Measurements from ENCODE around the gene EFCAB9. TPM values are rescaled to one million over a fixed set of nuclear protein-coding genes. Genes with fewer than 3 reads are reported as not detected.
"Not testable (repeated sequence)": the region's sequence is repeated elsewhere in the genome, so short reads cannot be mapped to it uniquely, and the experiment has no call there.

Gene EFCAB9
- total RNA-seq, 2 experiments from 2014 or later: not detected

DNA sequence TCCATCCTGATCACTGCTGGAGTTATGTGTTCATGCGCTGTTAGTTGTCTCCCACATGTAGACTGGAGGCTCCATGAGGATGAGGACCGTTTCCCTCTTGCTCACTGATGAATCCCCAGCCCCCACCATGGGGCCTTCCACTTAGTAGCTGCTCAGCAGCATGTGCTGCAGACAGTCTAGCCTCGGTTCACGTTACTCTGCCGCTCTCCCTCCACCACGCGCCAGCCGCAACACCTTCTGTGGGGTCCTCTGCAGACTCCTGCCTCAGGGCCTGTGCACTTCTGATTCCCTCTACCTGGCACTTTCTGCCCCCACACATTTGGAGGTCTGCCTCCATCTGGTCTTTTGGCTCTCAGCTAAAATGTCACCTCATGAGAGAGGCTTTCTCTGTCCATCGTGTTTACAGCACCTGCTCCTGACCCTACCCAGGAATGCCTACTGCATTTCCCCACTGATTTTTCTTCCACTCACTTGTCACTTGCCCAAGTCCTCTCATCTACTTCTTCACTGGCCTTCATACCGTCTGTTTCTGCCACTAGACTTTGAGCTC is 42.2 kb upstream of the EFCAB9 start:
- Mint-ChIP-seq H3K36me3 (ENCODE audit: low read depth) (peaks cover 61% of the 10 kb centered on the region), H3K27ac (peak overlapping the region; percentile 95), H3K4me3 (peak overlapping the region; percentile 58), H3K27me3 (no peaks in the 10 kb centered on the region), H3K4me1 (peaks cover 73% of the 10 kb centered on the region), H3K9me3 (ENCODE audit: low read depth) (no peaks in the 10 kb centered on the region)
- ChIA-PET CTCF (interaction anchor here (0.6 to 2.0 kb wide), 6 partner anchors 10 to 40 kb away, joined by 3 to 5 read pairs (median 4); no protein-coding TSS in a partner anchor), POLR2A (interaction anchor here (0.6 kb wide), 1 partner anchor 12 kb away, joined by 5 read pairs; no protein-coding TSS in a partner anchor)
- intact Hi-C loops (cut with DNase I, micrococcal nuclease): no loop called here
- ATAC-seq (no peak), DNase-seq (no peak)

DNA sequence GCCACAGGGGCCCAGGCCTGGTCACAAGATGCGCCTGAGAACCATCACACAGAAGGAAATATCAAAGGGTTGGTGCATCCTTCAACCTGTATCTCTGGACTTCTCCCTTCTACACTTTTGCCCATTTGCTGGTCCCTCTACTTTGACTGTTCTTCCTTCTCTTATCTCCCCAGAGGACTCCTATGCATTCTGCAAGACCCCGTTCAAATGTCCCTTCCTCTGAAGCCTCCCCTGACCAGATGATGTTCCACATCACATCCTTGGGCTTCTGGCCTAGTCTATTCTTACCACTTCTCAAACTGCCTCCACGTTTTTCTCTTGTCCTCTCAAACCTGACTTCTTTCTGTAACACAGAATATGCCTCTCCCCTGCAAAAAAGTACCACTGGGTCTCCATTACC is 40.3 kb upstream of the EFCAB9 start:
- ChIA-PET POLR2A (no interaction called here), CTCF (interaction anchor here (1.8 to 2.0 kb wide), 2 partner anchors 8 to 44 kb away, joined by 4 to 5 read pairs; no protein-coding TSS in a partner anchor)
- Mint-ChIP-seq H3K27ac (peak overlapping the region; percentile 22), H3K9me3 (ENCODE audit: low read depth) (no peaks in the 10 kb centered on the region), H3K36me3 (ENCODE audit: low read depth) (peaks cover 63% of the 10 kb centered on the region), H3K27me3 (no peaks in the 10 kb centered on the region), H3K4me1 (peaks cover 69% of the 10 kb centered on the region), H3K4me3 (no peak overlapping the region)
- no peak for DNase-seq
- ATAC-seq: no peak
- intact Hi-C loops (cut with DNase I, micrococcal nuclease): no loop called here

DNA sequence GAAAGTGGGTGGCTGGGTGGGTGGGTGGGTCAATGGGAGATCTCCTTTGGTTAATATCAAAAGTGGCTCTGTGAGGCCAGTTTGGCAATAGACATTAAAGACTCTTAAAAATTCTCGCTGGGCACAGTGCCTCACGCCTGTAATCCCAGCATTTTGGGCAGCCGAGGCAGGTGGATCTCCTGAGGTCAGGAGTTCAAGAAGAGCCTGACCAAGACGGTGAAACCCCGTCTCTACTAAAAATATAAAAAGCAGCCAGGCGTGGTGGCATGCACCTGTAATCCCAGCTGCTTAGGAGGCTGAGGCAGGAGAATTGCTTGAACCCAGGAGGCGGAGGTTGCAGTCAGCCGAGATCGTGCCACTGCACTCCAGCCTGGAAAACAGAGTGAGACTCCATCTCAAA is 38.9 kb upstream of the EFCAB9 start:
- POLR2A ChIA-PET; ATAC-seq; H3K9me3 Mint-ChIP-seq (ENCODE audit: low read depth); intact Hi-C loops (cut with DNase I, micrococcal nuclease); H3K4me3 Mint-ChIP-seq; H3K27ac Mint-ChIP-seq; DNase-seq; H3K27me3 Mint-ChIP-seq: not testable (repeated sequence)
- H3K4me1 Mint-ChIP-seq: peaks cover 67% of the 10 kb centered on the region
- CTCF ChIA-PET: interaction anchor here (1.7 kb wide), 1 partner anchor 9 kb away, joined by 4 read pairs; no protein-coding TSS in a partner anchor
- H3K36me3 Mint-ChIP-seq (ENCODE audit: low read depth): peaks cover 60% of the 10 kb centered on the region

DNA sequence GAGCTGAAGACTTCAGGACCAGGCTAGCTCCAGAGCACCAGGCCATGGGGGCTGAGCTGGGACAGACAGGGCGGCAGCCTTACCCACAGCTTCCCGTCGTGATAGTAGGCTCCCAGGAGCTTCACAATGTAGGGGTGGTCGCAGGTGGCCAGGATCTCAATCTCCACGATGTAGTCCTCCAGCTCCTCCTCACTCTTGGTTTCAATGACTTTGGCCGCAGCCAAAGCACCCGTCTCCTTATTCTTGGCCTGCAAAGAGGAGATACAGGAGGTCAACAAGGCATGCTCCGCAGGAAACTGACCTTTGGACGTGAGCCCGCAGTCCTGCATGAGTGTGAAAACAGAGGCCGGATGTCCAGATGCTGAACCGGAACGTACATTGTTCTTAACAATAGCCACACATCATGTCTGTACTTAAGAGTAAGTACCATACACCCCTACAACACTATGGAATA is 37.4 kb upstream of the EFCAB9 start:
- Mint-ChIP-seq H3K9me3 (ENCODE audit: low read depth) (no peaks in the 10 kb centered on the region), H3K36me3 (ENCODE audit: low read depth) (peaks cover 53% of the 10 kb centered on the region), H3K27me3 (no peaks in the 10 kb centered on the region), H3K4me3 (no peak overlapping the region), H3K4me1 (peaks cover 65% of the 10 kb centered on the region), H3K27ac (peak overlapping the region; percentile 73)
- ChIA-PET POLR2A (interaction anchor here (0.9 kb wide), 1 partner anchor 17 kb away, joined by 4 read pairs; no protein-coding TSS in a partner anchor), CTCF (interaction anchor here (0.7 to 0.9 kb wide), 3 partner anchors 17 to 137 kb away, joined by 3 read pairs; no protein-coding TSS in a partner anchor)
- ATAC-seq (no peak), DNase-seq (no peak)
- intact Hi-C loops (cut with DNase I, micrococcal nuclease): no loop called here

DNA sequence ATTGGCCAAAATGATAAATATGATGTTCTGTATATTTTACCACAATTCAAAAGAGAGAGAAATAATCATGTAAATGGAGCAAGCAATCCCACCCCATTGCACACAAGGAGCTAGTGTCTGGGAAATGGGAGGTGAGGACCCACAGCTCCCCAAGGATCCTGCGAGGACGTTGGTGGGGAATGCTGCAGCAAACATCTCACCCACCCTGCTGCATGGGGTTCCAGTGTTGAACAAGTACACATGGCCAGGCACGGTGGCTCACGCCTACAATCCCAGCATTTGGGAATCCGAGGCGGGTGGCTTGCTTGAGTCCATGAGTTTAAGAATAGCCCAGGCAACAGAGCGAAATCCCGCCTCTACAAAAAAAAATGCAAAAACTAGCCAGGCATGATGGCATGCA is 35.0 kb upstream of the EFCAB9 start:
- Mint-ChIP-seq H3K4me1 (peaks cover 64% of the 10 kb centered on the region), H3K36me3 (ENCODE audit: low read depth) (peaks cover 35% of the 10 kb centered on the region), H3K4me3 (no peak overlapping the region), H3K27me3 (no peaks in the 10 kb centered on the region), H3K27ac (peak overlapping the region; percentile 29), H3K9me3 (ENCODE audit: low read depth) (no peaks in the 10 kb centered on the region)
- ATAC-seq (no peak), DNase-seq (no peak)
- CTCF ChIA-PET: interaction anchor here (0.6 to 1.0 kb wide), 4 partner anchors 8 to 383 kb away, joined by 3 to 4 read pairs (median 3); no protein-coding TSS in a partner anchor
- POLR2A ChIA-PET: interaction anchor here (0.6 to 0.7 kb wide), 3 partner anchors 17 to 663 kb away, joined by 3 read pairs; no protein-coding TSS in a partner anchor
- intact Hi-C loops (cut with DNase I, micrococcal nuclease): no loop called here

DNA sequence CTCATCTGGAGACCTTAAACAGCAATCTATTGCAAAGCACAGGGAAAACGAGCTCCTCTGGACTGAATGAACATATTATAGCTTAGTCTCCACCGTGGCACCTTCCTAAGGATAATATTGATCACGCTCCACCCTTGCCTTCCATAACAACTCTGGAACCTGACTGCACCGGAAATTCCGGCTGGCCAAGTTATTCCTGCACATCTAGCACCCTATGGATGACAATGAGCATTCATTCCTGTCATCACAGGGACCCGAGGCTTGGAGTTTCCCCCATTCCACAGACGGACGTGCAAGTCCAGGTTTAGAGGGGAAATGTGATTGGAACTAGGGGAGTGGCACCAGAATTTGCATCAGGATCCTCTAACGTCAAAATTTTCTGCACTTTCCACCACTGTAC is 33.5 kb upstream of the EFCAB9 start:
- ChIA-PET CTCF (no interaction called here), POLR2A (no interaction called here)
- intact Hi-C loops (cut with DNase I, micrococcal nuclease): no loop called here
- no peaks in the 10 kb centered on the region for H3K27me3 Mint-ChIP-seq
- H3K27ac Mint-ChIP-seq: peak overlapping the region; percentile 12
- no peaks in the 10 kb centered on the region for H3K9me3 Mint-ChIP-seq (ENCODE audit: low read depth)
- H3K4me3 Mint-ChIP-seq: no peak overlapping the region
- DNase-seq (no peak), ATAC-seq (no peak)
- H3K36me3 Mint-ChIP-seq (ENCODE audit: low read depth): peaks cover 25% of the 10 kb centered on the region
- H3K4me1 Mint-ChIP-seq: peaks cover 60% of the 10 kb centered on the region

DNA sequence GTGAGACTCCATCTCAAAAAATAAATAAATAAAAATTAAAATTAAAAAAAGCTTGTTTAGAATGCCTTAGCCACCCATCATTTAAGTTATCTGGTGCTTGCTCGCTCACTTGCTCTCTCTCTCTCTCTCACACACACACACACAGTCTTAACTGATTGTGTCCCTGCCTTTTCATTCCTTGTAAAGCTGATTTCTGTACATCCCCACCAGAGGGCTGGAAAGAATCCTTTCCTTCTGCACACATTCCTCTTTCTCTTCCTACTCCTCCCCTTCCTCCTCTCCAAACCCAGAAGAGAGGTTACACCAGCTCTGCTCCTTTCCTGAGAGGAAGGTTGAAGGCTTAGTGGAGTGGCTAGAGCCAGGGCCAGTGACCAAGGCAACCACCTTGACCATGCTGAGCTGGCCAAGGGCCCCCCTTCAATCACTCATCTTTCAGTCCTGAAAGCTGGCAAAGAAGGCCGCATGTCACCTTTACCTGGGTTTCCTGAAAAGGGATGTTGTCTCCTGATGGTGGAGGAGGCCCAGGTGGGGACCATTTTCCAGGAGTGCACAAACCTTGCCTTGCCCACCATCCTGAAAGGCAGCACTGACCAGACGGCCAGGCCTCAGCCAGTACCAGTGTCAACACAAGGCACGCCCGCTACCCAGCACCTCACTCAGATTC is 31.5 kb upstream of the EFCAB9 start:
- no peaks in the 10 kb centered on the region for H3K27me3 Mint-ChIP-seq
- ChIA-PET POLR2A (interaction anchor here (1.0 to 1.1 kb wide), 2 partner anchors 47 to 50 kb away, joined by 3 read pairs; no protein-coding TSS in a partner anchor), CTCF (interaction anchor here (1.0 to 2.4 kb wide), 5 partner anchors 10 to 26 kb away, joined by 3 to 12 read pairs (median 5); partner anchors contain the start of gene STK10)
- H3K9me3 Mint-ChIP-seq (ENCODE audit: low read depth): no peaks in the 10 kb centered on the region
- peaks cover 66% of the 10 kb centered on the region for H3K4me1 Mint-ChIP-seq
- H3K27ac Mint-ChIP-seq: peak overlapping the region; percentile 51
- intact Hi-C loops (cut with DNase I, micrococcal nuclease): no loop called here
- ATAC-seq (no peak), DNase-seq (no peak)
- no peak overlapping the region for H3K4me3 Mint-ChIP-seq
- H3K36me3 Mint-ChIP-seq (ENCODE audit: low read depth): peaks cover 24% of the 10 kb centered on the region

DNA sequence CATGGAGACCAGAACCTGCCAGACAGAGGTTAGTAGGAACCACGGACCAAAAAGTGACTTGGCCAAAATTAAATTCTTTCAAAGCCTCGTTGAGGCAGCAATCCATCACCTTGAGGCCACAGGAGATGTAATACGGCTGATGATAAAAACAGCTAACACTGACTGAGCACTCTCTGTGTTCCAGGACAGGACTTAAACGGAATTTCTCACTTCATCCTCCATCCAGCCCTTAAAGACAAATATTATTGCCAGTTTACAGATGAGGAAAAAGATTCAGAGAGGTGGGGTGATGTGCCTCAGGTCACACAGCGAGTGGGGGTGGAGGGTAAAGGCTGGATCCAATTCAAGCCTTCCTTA is 31.0 kb upstream of the EFCAB9 start:
- peaks cover 22% of the 10 kb centered on the region for H3K36me3 Mint-ChIP-seq (ENCODE audit: low read depth)
- POLR2A ChIA-PET: interaction anchor here (1.0 kb wide), 1 partner anchor 51 kb away, joined by 3 read pairs; no protein-coding TSS in a partner anchor
- H3K4me1 Mint-ChIP-seq: peaks cover 70% of the 10 kb centered on the region
- no peaks in the 10 kb centered on the region for H3K27me3 Mint-ChIP-seq
- H3K27ac Mint-ChIP-seq: no peak overlapping the region
- no peak for ATAC-seq
- CTCF ChIA-PET: interaction anchor here (1.2 to 2.4 kb wide), 2 partner anchors 11 to 13 kb away, joined by 4 to 12 read pairs; no protein-coding TSS in a partner anchor
- H3K9me3 Mint-ChIP-seq (ENCODE audit: low read depth): no peaks in the 10 kb centered on the region
- DNase-seq: no peak
- no peak overlapping the region for H3K4me3 Mint-ChIP-seq
- intact Hi-C loops (cut with DNase I, micrococcal nuclease): no loop called here

DNA sequence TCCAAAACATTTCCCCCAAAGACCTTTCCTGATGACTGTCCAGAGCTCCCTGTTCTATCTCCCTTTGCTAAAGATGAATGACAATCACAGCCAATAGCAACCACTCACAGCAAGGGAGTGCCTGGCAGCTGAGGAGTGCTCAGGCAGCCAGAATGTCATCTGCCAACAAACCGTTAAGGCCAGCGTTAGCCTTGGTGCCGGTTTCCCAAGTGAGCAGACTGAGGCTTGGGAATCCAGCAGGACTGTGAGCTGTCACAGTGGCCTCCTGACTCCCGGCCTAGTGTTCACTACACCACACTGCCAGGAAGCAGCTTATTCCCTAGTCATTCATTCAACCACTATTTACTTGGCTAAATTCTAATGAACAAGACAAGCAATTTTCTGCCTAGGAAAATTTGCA is 30.6 kb upstream of the EFCAB9 start:
- DNase-seq (no peak), ATAC-seq (no peak)
- ChIA-PET POLR2A (interaction anchor here (0.7 to 1.0 kb wide), 3 partner anchors 11 to 51 kb away, joined by 3 to 5 read pairs (median 3); no protein-coding TSS in a partner anchor), CTCF (interaction anchor here (1.2 to 2.4 kb wide), 2 partner anchors 10 to 12 kb away, joined by 4 to 12 read pairs; no protein-coding TSS in a partner anchor)
- Mint-ChIP-seq H3K36me3 (ENCODE audit: low read depth) (peaks cover 19% of the 10 kb centered on the region), H3K9me3 (ENCODE audit: low read depth) (no peaks in the 10 kb centered on the region), H3K4me1 (peaks cover 72% of the 10 kb centered on the region), H3K4me3 (no peak overlapping the region), H3K27me3 (no peaks in the 10 kb centered on the region), H3K27ac (no peak overlapping the region)
- intact Hi-C loops (cut with DNase I, micrococcal nuclease): no loop called here

DNA sequence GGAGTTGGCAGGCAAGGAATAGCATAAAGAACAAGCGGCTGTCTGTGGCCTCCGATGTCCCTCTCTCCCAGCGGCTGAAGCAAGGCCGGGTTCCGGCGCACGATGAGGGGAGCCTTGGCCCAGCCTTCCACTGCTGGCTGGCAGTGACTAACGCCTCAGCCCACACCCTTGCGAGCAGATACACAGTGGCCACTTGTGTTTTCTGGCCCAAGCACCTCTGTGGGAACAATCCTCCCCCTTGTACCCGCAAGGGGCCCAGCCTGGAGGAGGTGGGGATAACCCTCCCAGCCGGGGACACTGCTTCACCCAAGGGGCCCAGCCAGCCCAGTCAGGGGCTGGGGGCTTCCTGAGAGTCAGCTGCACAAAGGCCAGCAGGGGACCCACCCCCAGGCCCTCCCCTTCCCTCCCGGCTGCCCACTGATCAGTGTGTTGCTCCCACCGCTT is 29.2 kb upstream of the EFCAB9 start:
- POLR2A ChIA-PET: interaction anchor here (1.0 kb wide), 1 partner anchor 9 kb away, joined by 5 read pairs; no protein-coding TSS in a partner anchor
- H3K36me3 Mint-ChIP-seq (ENCODE audit: low read depth): peaks cover 13% of the 10 kb centered on the region
- H3K27ac Mint-ChIP-seq: no peak overlapping the region
- ATAC-seq (no peak), DNase-seq (no peak)
- H3K9me3 Mint-ChIP-seq (ENCODE audit: low read depth): no peaks in the 10 kb centered on the region
- no peaks in the 10 kb centered on the region for H3K27me3 Mint-ChIP-seq
- peaks cover 75% of the 10 kb centered on the region for H3K4me1 Mint-ChIP-seq
- no peak overlapping the region for H3K4me3 Mint-ChIP-seq
- intact Hi-C loops (cut with DNase I, micrococcal nuclease): no loop called here
- CTCF ChIA-PET: interaction anchor here (0.8 to 1.0 kb wide), 2 partner anchors 84 to 128 kb away, joined by 3 read pairs; no protein-coding TSS in a partner anchor

DNA sequence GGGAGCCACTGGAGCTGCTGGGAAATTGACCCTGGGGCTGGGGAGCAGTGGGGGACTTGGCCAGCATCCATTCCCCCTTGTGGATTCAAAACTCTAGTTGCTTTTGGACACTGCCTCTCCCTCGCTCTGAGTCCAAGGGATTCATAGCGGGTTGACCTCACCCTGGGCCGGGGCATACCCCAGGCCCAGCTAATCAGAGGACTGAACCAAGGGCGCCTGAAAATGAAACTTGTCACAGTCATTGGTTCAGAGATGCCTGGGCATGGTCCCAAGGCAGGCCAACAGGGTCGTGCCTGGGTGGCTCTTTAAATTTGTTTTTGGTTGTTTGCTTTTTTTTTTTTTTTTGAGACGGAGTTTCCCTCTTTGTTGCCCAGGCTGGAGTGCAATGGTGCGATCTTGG is 28.5 kb upstream of the EFCAB9 start:
- Mint-ChIP-seq H3K4me1 (peaks cover 78% of the 10 kb centered on the region), H3K9me3 (ENCODE audit: low read depth) (no peaks in the 10 kb centered on the region), H3K4me3 (no peak overlapping the region), H3K27ac (no peak overlapping the region), H3K27me3 (no peaks in the 10 kb centered on the region), H3K36me3 (ENCODE audit: low read depth) (peaks cover 16% of the 10 kb centered on the region)
- no peak for DNase-seq
- intact Hi-C loops (cut with DNase I, micrococcal nuclease): no loop called here
- ChIA-PET POLR2A (no interaction called here), CTCF (interaction anchor here (1.0 kb wide), 1 partner anchor 85 kb away, joined by 3 read pairs; no protein-coding TSS in a partner anchor)
- no peak for ATAC-seq

Measured in activated CD4-positive, alpha-beta T cell treated with anti-CD3 and anti-CD28 coated beads for 36 hours (primary cell).